Neutrophil (primary cell): ENCODE measurements around the gene TFRC.
"Not testable (repeated sequence)": the region's sequence is repeated elsewhere in the genome, so short reads cannot be mapped to it uniquely, and the experiment has no call there.

Source experiments
- H3K27ac ChIP-seq: fragments of 200-600 bp; sonication (generic); 2 replicates; pipeline ENCODE4 v1.5.1; 2016; ENCODE audit warnings: mild to moderate bottlenecking, moderate library complexity
- H3K27me3 ChIP-seq: fragments of 200-600 bp; sonication (generic); 2 replicates; pipeline ENCODE4 v1.6.0; 2016; ENCODE audit warnings: mild to moderate bottlenecking
- H3K36me3 ChIP-seq: fragments of 200-600 bp; sonication (generic); 2 replicates; pipeline ENCODE4 v1.5.1; 2017
- H3K4me1 ChIP-seq, 2 experiments: fragments of 200-600 bp in 1 of 2; sonication (generic) in 1 of 2; 1 replicate in 1 of 2; 2 replicates in 1 of 2; pipeline versions ENCODE4 v1.5.1 to v1.6.1; 2013 to 2016; ENCODE audit warnings: low read depth in 1 of 2, low read length in 1 of 2, mild to moderate bottlenecking in 1 of 2, moderate library complexity in 1 of 2; ENCODE audit not compliant: control insufficient read depth in 1 of 2, insufficient read depth in 1 of 2
- H3K4me3 ChIP-seq, 2 experiments: fragments of 200-600 bp in 1 of 2; sonication (generic) in 1 of 2; 1 replicate in 1 of 2; 2 replicates in 1 of 2; pipeline ENCODE4 v1.5.1; 2013 to 2016; ENCODE audit warnings: low read depth in 1 of 2, low read length in 1 of 2, mild to moderate bottlenecking in 1 of 2, moderate library complexity in 1 of 2
- H3K9me3 ChIP-seq: fragments of 200-600 bp; sonication (generic); 2 replicates; pipeline ENCODE4 v1.5.1; 2016
- CTCF ChIP-seq: fragments of 200-600 bp; sonication (generic); IDR thresholded peaks from 2 replicates; pipeline ENCODE4 v1.5.1; 2016; ENCODE audit warnings: antibody characterized with exemption

Gene TFRC

GRCh38 chr3:196063971-196064370 lies 17.9 kb downstream of the TFRC start:
- H3K27ac ChIP-seq = no peak overlapping the region
- TF ChIP-seq CTCF = no peak

GRCh38 chr3:196063456-196063855 lies 18.4 kb downstream of the TFRC start:
- no peak for TF ChIP-seq CTCF
- Histone ChIP-seq H3K36me3 (peaks cover 87% of the 10 kb centered on the region), H3K27ac (no peak overlapping the region), H3K4me1 (no peaks in the 10 kb centered on the region), H3K9me3 (no peaks in the 10 kb centered on the region), H3K27me3 (no peaks in the 10 kb centered on the region), H3K4me3 (no peak overlapping the region)

More at GRCh38 chr3:196063971-196064370, 17.9 kb downstream of the TFRC start:
- no peak overlapping the region for H3K4me3 ChIP-seq
- H3K4me1 ChIP-seq = no peaks in the 10 kb centered on the region
- no peaks in the 10 kb centered on the region for H3K9me3 ChIP-seq
- peaks cover 87% of the 10 kb centered on the region for H3K36me3 ChIP-seq
- no peaks in the 10 kb centered on the region for H3K27me3 ChIP-seq

GRCh38 chr3:196063049-196063448 lies 18.8 kb downstream of the TFRC start:
- H3K4me3 ChIP-seq = no peak overlapping the region
- H3K9me3 ChIP-seq = no peaks in the 10 kb centered on the region
- H3K4me1 ChIP-seq = no peaks in the 10 kb centered on the region
- H3K27ac ChIP-seq = no peak overlapping the region
- TF ChIP-seq CTCF = no peak
- no peaks in the 10 kb centered on the region for H3K27me3 ChIP-seq
- peaks cover 88% of the 10 kb centered on the region for H3K36me3 ChIP-seq

- H3K27me3 ChIP-seq = no peaks in the 10 kb centered on the region
- H3K9me3 ChIP-seq = no peaks in the 10 kb centered on the region
- peaks cover 0 to 4% of the 10 kb centered on the region in 2 experiments for H3K4me1 ChIP-seq
- TF ChIP-seq CTCF = no peak
- no peak overlapping the region for H3K4me3 ChIP-seq
- H3K36me3 ChIP-seq = peaks cover 87% of the 10 kb centered on the region
- no peak overlapping the region for H3K27ac ChIP-seq
These were observed 21.1 kb downstream of the TFRC start for GRCh38 chr3:196060834-196061233.

- H3K36me3 ChIP-seq = peaks cover 89% of the 10 kb centered on the region
- H3K27ac ChIP-seq = no peak overlapping the region
These were observed 24.0 kb downstream of the TFRC start for GRCh38 chr3:196057760-196058331.

GRCh38 chr3:196056371-196056770 lies 25.5 kb downstream of the TFRC start:
- not testable (repeated sequence) for H3K27me3 ChIP-seq, H3K4me3 ChIP-seq, H3K9me3 ChIP-seq
- peaks cover 89% of the 10 kb centered on the region for H3K36me3 ChIP-seq
- peak overlapping the region; percentile 54 for H3K27ac ChIP-seq
- peaks cover 0 to 10% of the 10 kb centered on the region in 2 experiments for H3K4me1 ChIP-seq

More at GRCh38 chr3:196057760-196058331, 24.0 kb downstream of the TFRC start:
- Histone ChIP-seq H3K27me3 (no peaks in the 10 kb centered on the region), H3K4me1 (peaks cover 0 to 10% of the 10 kb centered on the region in 2 experiments), H3K9me3 (no peaks in the 10 kb centered on the region), H3K4me3 (no peak overlapping the region)
- TF ChIP-seq CTCF = no peak
